HCT116 (cell line): ENCODE results near the gene SMG6. TPM values are rescaled to one million over a fixed set of nuclear protein-coding genes. Genes with fewer than 3 reads are reported as not detected.

Experiments used
- ATAC-seq: fragments of 200-7000 bp; cut with Tn5 transposase; 2 replicates; pipeline ENCODE4 v1.9.1; 2020; ENCODE audit warnings: mild to moderate bottlenecking, moderate library complexity
- BruUV-seq: library from RNA; stranded (reverse); fragments of 400-500 nt; replicated peaks from 2 replicates; lab custom pipeline; 2021; lab: Mats Ljungman, UMichigan
- CTCF ChIA-PET: fragments of 300-600 bp; sonication (Branson Sonifier 250); formaldehyde crosslinking; loops from one replicate; lab custom pipeline; 2021; ENCODE audit warnings: antibody characterized with exemption; lab: Charles Lee
- POLR2A ChIA-PET: fragments of 300-600, 350-600 bp; sonication (Branson Sonifier 250); formaldehyde crosslinking; loops from one replicate; lab custom pipeline; 2021; ENCODE audit warnings: antibody characterized with exemption; lab: Charles Lee
- RAD21 ChIA-PET, 2 experiments: fragments of 300-600 bp; sonication (Branson Sonifier 250); formaldehyde crosslinking; loops; one replicate each; lab custom pipeline; 2023; ENCODE audit warnings: low total read pairs in 2 of 2; ENCODE audit not compliant: uncharacterized antibody in 2 of 2, unreplicated experiment in 2 of 2, low non-redundant PET in 1 of 2; lab: Charles Lee
- DNase-seq: peaks from one replicate; pipeline ENCODE4 v3.0.0-alpha.2; 2010; ENCODE audit warnings: low read depth, low spot score
- H2AFZ ChIP-seq: fragments of 200-600 bp; shearing (Covaris generic), sonication (generic); 2 replicates; pipeline ENCODE4 v1.6.1; 2017; ENCODE audit warnings: low read depth, mixed run types, mixed read lengths, antibody characterized with exemption, low read length; ENCODE audit not compliant: poor library complexity, severe bottlenecking
- H3K27ac ChIP-seq: 2 replicates; pipeline ENCODE4 v1.5.1; 2012; ENCODE audit warnings: low read depth, low read length
- H3K27me3 ChIP-seq: fragments of 200-600 bp; sonication (generic); 2 replicates; pipeline ENCODE4 v1.6.1; 2016; ENCODE audit warnings: mixed run types, low read length, mixed read lengths; ENCODE audit not compliant: insufficient read depth
- H3K36me3 ChIP-seq, 2 experiments: fragments of 200-500 bp in 1 of 2; fragments of 200-600 bp in 1 of 2; sonication (Bioruptor generic) in 1 of 2; sonication (generic) in 1 of 2; 2 replicates each; pipeline versions ENCODE4 v1.5.1 to v1.6.1; 2014 to 2016; ENCODE audit warnings: low read length in 2 of 2, inconsistent platforms in 1 of 2, mixed read lengths in 1 of 2, mixed run types in 1 of 2; ENCODE audit not compliant: insufficient read depth in 2 of 2, control insufficient read depth in 1 of 2
- H3K4me1 ChIP-seq, 2 experiments: fragments of 200-600 bp in 1 of 2; sonication (generic) in 1 of 2; 2 replicates each; pipeline versions ENCODE4 v1.5.1 to v1.6.1; 2012 to 2017; ENCODE audit warnings: low read length in 2 of 2, inconsistent platforms in 1 of 2, mild to moderate bottlenecking in 1 of 2, mixed read lengths in 1 of 2, mixed run types in 1 of 2, moderate library complexity in 1 of 2; ENCODE audit not compliant: insufficient read depth in 2 of 2, control insufficient read depth in 1 of 2
- H3K4me2 ChIP-seq: fragments of 200-600 bp; sonication (generic); 2 replicates; pipeline ENCODE4 v1.6.1; 2017; ENCODE audit warnings: mixed run types, low read length, mixed read lengths
- H3K4me3 ChIP-seq, 2 experiments: fragments of 200-600 bp in 1 of 2; sonication (generic) in 1 of 2; replicated peaks in 1 of 2; 2 replicates each; pipeline ENCODE4 v1.5.1; 2011 to 2016; ENCODE audit warnings: low read length in 2 of 2, control low read depth in 1 of 2, low read depth in 1 of 2, mild to moderate bottlenecking in 1 of 2, mixed read lengths in 1 of 2, mixed run types in 1 of 2
- H3K79me2 ChIP-seq: fragments of 200-600 bp; sonication (generic); 2 replicates; pipeline ENCODE4 v1.6.1; 2017; ENCODE audit warnings: mild to moderate bottlenecking, mixed run types, low read length, moderate library complexity, mixed read lengths; ENCODE audit not compliant: insufficient read depth
- H3K9ac ChIP-seq: fragments of 200-600 bp; sonication (generic); 2 replicates; pipeline ENCODE4 v1.6.1; 2016; ENCODE audit warnings: low read length, mixed read lengths
- H3K9me2 ChIP-seq: fragments of 200-600 bp; sonication (generic), shearing (Covaris generic); 2 replicates; pipeline ENCODE4 v1.6.1; 2017; ENCODE audit warnings: mixed run types, mild to moderate bottlenecking, moderate library complexity; ENCODE audit not compliant: insufficient read depth
- H3K9me3 ChIP-seq, 2 experiments: fragments of 200-500 bp in 1 of 2; fragments of 200-600 bp in 1 of 2; sonication (Bioruptor generic) in 1 of 2; sonication (generic) in 1 of 2; 2 replicates each; pipeline ENCODE4 v1.6.1; 2014 to 2017; ENCODE audit warnings: low read length in 2 of 2, mixed read lengths in 2 of 2, inconsistent platforms in 1 of 2, low read depth in 1 of 2, mild to moderate bottlenecking in 1 of 2, mixed run types in 1 of 2, moderate library complexity in 1 of 2; ENCODE audit not compliant: control insufficient read depth in 1 of 2, insufficient read depth in 1 of 2
- H4K20me1 ChIP-seq: fragments of 200-600 bp; sonication (generic), shearing (Covaris generic); 2 replicates; pipeline ENCODE4 v1.6.1; 2017; ENCODE audit warnings: mixed run types, mild to moderate bottlenecking, moderate library complexity; ENCODE audit not compliant: insufficient read depth
- CEBPB ChIP-seq: IDR thresholded peaks from 2 replicates; pipeline ENCODE4 v1.6.1; 2012; ENCODE audit warnings: low read depth
- CTCF ChIP-seq, 3 experiments: fragments of 200-600 bp in 1 of 3; sonication (generic) in 1 of 3; IDR thresholded peaks in 2 of 3; conservative IDR thresholded peaks in 1 of 3; 2 replicates each; pipeline ENCODE4 v1.5.1; 2012 to 2017; ENCODE audit warnings: low read depth in 2 of 3, low read length in 2 of 3, antibody characterized with exemption in 1 of 3, borderline replicate concordance in 1 of 3, control low read depth in 1 of 3, mild to moderate bottlenecking in 1 of 3, mixed read lengths in 1 of 3, mixed run types in 1 of 3, moderate library complexity in 1 of 3; ENCODE audit not compliant: insufficient read depth in 1 of 3
- EGR1 ChIP-seq: IDR thresholded peaks from 2 replicates; pipeline ENCODE4 v1.6.1; 2012; ENCODE audit warnings: low read depth
- EZH2phosphoT487 ChIP-seq: fragments of 200-600 bp; IDR thresholded peaks from 2 replicates; pipeline ENCODE4 v1.6.1; 2018; ENCODE audit warnings: antibody characterized with exemption, borderline replicate concordance
- FOSL1 ChIP-seq: IDR thresholded peaks from 2 replicates; pipeline ENCODE4 v1.6.1; 2012; ENCODE audit warnings: low read depth
- MAX ChIP-seq: IDR thresholded peaks from 2 replicates; pipeline ENCODE4 v1.6.1; 2012
- POLR2A ChIP-seq: IDR thresholded peaks from 2 replicates; pipeline ENCODE4 v1.7.0; 2011; ENCODE audit warnings: borderline replicate concordance; ENCODE audit not compliant: insufficient read depth, insufficient read length; ENCODE audit errors: extremely low read depth
- POLR2AphosphoS5 ChIP-seq: IDR thresholded peaks from 2 replicates; pipeline ENCODE4 v1.6.1; 2011; ENCODE audit warnings: mild to moderate bottlenecking, low read depth, low read length, moderate library complexity
- RAD21 ChIP-seq: IDR thresholded peaks from 2 replicates; pipeline ENCODE4 v1.6.1; 2012; ENCODE audit warnings: low read depth, mild to moderate bottlenecking
- SP1 ChIP-seq: IDR thresholded peaks from 2 replicates; pipeline ENCODE4 v1.6.1; 2012; ENCODE audit warnings: low read depth
- ZBTB33 ChIP-seq: IDR thresholded peaks from 2 replicates; pipeline ENCODE4 v1.6.1; 2011; ENCODE audit warnings: mild to moderate bottlenecking, low read length, moderate library complexity; ENCODE audit not compliant: insufficient replicate concordance; ENCODE audit errors: extremely low read depth
- ZFX ChIP-seq: fragments of 450-650 bp; IDR thresholded peaks from 2 replicates; pipeline ENCODE4 v1.6.1; 2017
- ZNF274 ChIP-seq: fragments of 200-500 bp; sonication (Bioruptor generic); IDR thresholded peaks from 2 replicates; pipeline ENCODE4 v1.6.1; 2014; ENCODE audit warnings: mild to moderate bottlenecking, low read depth, low read length, inconsistent platforms
- intact Hi-C: fragments of 100-400 bp; cut with micrococcal nuclease; formaldehyde crosslinking; loops from 2 replicates; pipeline ENCODE4 v1.10.0; 2022
- total RNA-seq: library from RNA; stranded (reverse); gene quantifications from one replicate; pipeline ENCODE4 v1.2.1, GENCODE V29; 2021; ENCODE audit not compliant: unreplicated experiment

Gene SMG6
- total RNA-seq, 1 experiment from 2014 or later: 23.1 TPM

GRCh38 chr17:2136241-2136640 is 167.3 kb downstream of the SMG6 start:
- TF ChIP-seq RAD21 (no peak), ZFX (no peak), ZNF274 (no peak), FOSL1 (no peak), EGR1 (no peak), MAX (no peak), ZBTB33 (no peak), SP1 (no peak), CEBPB (no peak), EZH2phosphoT487 (no peak), POLR2A (no peak), CTCF (IDR thresholded peaks at IDR 0.05 in 2 of 3, conservative IDR thresholded peaks at IDR 0.05 in 1 of 3; ENCODE audit: borderline replicate concordance in 1 of 3, insufficient read depth in 1 of 3, low read depth in 2 of 3, low read length in 2 of 3) (no peak), POLR2AphosphoS5 (no peak)
- Histone ChIP-seq H3K4me3 (no peak overlapping the region), H3K9me2 (no peaks in the 10 kb centered on the region), H3K27me3 (no peaks in the 10 kb centered on the region), H2AFZ (no peak overlapping the region), H3K9me3 (no peaks in the 10 kb centered on the region), H3K4me2 (peak overlapping the region; percentile 46), H3K9ac (no peak overlapping the region), H3K79me2 (no peaks in the 10 kb centered on the region), H3K36me3 (no peaks in the 10 kb centered on the region; a peak in 1 of 4 replicates), H4K20me1 (no peaks in the 10 kb centered on the region), H3K4me1 (peaks cover 30 to 32% of the 10 kb centered on the region in 2 experiments), H3K27ac (no peak overlapping the region)
- ChIA-PET CTCF (no interaction called here), RAD21 (no interaction called here), POLR2A (no interaction called here)
- intact Hi-C loops: no loop called here
- BruUV-seq: no TSS peak
- ATAC-seq (no peak), DNase-seq (no peak)
